AG08395 (cell line): ENCODE data around the gene ATF3.
"Not testable (repeated sequence)": the region's sequence is repeated elsewhere in the genome, so short reads cannot be mapped to it uniquely, and the experiment has no call there.

Experiments used
- DNase-seq: peaks from one replicate; pipeline ENCODE4 v3.0.0; 2012; ENCODE audit warnings: mixed read lengths, low spot score

Gene ATF3

DNA sequence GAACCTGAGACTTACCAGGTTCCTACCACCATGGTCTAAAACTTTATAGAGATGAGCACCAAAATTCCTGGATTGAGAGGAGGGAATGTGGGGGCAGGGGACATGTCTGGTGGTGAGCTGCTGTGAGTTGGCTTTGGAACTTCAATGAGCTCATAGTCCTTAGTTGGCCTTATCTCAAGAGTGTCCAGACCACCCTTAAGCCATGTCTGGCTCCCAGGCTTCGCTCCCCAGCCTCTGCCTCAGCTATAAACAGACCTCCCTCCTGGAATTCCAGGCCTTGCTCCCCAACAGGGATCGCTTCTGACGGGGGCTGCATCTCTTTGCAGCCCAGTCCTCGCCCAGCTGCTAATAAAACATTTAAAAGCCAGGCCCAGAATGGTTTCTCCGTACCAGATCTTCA, 19.5 kb downstream of the ATF3 start:
- DNase-seq = no peak

DNA sequence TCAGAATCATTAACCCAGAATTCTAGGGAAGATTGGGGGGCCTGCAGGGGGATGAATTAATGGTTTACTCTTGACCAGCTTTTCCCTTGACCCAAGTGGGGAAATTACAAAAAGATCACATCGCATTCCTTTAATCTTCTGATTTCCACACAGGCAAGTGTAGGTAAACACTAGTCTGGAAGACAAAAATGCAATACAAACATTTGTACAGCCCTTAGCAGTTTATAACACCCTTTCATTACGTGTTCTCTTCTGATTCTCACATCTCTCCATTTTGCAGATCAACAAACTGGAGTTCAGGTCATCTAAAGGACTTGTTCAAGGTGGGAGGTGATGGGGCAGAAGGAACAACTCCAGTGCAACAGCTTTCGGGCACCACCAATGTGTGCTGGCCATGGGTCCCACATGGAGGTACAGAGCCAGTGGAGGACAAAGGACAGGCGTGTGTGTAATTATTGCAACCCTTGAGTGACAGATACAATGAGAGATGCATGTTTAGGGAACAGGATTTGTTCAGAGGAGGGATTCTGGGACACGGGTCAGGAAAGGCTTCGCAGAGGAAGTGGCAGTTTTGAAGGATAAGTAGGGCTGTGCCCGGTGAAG, 20.4 kb downstream of the ATF3 start:
- DNase-seq = no peak

DNA sequence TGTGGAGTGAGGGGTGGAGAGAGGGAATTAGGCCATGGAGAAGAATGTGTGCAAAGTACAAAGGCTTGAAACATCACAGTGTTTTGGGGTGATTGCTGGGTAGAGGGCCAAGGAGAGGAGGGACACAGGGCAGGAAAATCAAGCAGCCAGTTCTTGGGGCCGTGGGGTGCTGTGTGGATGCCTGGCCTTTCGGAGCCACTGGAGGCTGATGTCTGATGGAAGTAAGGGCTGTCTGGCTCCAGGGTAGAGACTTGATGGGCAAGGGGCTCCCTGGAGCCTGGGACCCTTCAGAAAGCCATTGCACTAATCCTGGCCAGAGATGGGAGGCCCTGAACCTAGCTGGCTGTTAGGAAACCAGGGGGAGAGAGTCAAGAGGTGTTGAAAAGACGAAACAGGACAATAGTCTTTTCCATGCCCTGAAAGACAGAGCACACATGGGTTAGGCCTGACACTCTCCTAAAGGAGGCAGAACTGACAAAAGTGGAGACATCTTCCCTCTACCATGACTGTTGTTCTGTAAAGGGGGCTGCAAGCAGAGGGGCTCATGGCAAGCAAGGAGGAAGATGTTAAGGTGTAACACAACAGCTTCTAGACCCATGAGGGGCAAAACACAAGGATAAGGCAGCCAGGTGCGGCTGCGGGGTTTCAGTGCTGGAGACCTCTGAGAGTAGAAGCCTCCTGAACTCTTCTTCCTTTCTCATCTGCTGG, 21.0 kb downstream of the ATF3 start:
- no peak for DNase-seq

DNA sequence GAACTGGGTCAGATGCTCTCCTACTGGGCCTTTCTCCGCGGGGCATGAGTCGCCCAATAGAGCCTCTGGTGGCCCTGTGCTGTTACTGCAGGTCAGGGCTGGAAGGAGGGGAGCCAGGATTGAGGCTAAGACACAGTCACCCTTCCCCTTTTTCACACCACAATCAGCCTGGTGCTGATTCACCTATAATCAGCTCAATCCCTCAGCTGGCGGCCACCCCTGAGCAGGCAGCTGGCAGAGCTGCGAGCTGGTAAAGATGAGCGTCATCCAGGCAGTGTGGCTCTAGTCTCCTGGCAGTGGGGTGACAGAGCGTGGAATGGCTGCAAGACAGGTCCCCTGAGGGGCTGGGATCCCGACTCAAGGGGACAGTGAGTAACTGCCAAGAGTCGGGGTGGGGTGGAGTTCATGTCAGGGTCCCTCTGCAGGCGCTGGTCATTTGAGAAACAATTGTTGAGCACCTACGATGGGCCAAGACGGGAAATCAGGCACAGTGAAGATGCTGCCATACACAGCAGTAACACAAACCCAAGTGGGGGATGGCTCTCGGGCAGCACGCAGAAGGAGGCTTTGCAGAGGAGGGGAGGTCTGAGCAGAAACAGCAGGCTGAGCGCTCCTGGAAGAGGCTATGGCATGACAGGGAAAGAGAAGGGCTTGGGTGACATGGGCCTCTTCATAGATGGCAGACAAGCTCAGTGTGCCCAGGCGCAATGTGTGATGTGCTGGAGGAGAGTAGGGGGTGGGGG, 21.8 kb downstream of the ATF3 start:
- peak; percentile 79 for DNase-seq

DNA sequence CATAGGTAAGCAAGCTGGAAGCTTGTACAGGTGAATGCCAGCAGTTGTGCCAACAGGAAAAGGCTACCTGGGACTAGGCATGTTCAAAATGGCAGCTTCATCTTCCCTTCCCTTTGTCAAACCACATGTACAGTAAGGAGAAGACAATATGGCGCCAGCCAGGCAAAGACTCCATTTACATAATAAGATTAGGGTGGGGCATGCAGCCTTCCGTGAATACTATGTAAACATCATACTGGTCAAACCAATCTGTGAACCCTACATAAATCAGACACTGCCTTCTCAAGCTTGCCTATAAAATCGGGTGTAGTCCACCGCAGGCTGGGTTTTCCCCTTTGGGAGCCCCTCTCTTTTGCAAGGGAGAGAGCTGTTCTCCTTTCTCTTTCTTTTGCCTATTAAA, 24.6 kb downstream of the ATF3 start:
- DNase-seq = no peak

DNA sequence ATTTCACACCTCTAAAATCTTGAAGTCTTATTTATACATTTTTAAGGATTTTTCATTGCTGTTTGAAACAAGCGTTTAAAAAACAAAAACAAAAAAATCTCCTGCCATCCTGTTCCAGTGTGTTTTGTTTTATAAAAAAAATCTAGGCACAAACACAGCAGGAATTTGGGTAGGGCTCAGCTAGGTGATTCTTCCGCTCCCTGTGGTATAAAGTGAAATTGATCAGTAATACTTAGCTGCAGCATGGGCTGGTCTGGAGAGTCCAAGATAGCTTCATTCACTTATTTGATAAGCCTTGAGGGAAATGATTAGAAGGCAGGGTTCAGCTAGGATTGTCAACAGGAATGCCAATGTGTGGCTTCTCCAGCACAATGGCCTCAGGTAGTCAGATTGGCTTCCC, 25.7 kb downstream of the ATF3 start:
- DNase-seq = no peak

DNA sequence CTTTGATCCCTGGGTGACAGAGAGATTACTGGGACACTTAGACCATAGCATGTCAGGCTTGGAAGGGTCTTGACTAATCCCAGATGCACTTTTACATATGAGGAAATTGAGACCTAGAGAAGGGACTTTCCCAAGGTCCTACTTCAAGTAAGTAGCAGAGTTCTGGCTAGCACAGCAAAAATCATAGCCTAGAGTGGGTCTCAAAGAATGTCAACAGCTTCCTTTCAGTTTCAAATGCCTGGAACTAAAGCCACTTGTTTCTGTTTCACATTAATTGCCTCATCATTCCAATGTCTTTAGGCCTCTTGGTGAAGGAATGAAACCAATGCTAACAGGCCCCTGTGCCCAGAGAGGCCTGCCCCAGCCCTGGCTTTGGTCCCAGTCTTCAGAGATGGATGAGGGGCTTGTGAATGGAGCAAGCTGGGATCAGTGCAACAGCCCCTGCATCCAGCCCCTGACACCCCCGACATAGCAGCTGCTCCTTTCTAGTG, 26.6 kb downstream of the ATF3 start:
- peak; percentile 19 for DNase-seq

DNA sequence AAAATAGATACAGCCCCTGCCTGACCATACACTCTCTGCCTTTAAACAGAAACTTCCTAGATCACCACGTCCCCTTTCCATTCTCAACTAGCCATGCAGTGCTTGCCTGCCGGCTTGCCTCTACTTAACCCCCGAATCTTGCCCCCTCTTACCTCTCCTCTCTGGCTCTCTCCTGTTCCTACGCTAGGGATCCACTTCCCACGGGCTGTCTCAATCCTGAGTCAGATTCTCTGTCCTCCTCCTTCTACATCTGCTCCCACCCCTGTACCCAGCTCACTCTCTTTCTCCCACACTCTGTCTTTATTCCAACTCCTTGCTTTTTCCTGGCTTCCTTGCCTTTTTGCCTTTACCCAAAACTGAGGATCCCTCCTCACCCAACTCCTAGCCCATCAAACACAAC, 29.3 kb downstream of the ATF3 start:
- peak; percentile 38 for DNase-seq

DNA sequence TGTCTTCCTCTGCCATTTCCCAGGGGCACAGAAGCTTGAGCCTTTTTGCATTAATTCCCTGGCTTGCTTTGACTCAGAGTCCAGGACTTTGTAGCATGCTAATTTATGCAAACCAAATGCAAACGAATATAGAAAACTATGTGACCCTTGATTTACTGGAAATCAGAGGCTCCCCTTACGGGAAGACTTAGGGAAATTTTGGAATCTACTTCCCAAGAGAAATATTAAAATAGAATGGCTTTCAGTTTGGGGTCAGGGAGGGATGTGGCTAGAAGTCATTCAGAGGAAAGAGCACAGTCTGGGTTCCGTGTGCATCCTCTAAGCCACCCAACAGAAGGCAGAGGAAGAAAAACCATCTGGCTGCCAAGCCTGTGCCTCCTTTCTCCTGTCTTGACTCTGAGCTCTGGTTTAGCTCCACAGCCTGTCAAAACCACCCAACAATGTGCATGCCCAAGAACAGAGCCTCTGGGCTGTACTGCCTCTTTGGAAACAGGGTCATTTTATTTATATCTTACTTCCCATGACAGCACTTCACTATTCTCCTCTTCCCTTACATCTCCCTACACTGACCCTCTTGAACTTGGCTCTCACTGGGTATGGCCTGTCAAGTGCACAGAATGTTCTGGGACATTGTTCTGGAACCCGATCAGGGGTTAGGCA, 30.1 kb downstream of the ATF3 start:
- DNase-seq = peak; percentile 39

DNA sequence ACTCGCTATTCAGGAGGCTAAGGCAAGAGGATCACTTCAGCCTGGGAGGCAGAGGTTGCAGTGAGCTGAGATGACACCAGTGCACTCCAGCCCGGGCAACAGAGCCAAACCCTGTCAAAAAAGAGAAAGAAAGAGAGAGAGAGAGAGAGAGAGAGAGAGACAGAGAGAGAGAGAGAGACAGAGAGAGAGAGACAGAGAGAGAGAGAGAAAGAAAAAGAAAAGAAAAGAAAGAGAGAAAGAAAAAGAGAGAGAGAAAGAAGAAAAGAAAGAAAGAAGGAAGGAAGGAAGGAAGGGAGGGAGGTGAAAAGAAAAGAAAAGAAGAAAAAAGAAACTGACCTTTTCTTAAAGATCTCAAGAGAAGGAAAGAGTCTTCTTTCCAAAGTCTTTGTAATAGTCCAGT, 31.0 kb downstream of the ATF3 start:
- DNase-seq = not testable (repeated sequence)

DNA sequence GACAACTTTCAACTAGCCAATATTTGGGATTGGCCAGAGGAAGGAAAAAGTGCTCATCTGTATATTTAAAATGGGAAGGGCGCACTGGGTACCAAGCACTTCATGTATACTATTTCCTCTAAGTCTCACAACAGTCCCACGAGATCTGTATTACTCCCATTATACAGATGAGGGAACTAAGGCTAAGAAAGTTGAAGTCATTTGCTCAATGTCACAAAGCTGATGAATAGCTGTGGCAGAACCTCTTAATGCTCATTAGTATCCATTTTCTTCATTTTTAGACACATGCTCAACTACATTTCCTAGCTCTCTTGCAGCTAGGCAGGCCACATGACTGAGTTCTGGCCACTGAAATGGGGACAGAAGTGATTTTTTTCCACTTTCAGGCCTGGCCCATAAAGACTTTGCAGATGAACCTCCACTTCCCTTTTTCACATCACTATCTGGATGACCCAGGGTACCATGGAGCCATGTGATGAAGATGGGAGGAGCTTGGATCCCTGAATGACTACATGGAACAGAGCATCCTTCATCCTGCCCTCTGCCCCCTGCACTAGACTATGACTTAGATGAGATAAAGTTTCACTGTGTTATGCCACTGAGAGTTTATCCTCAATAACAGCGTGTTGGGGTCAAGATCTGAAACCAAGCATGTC, 31.8 kb downstream of the ATF3 start:
- DNase-seq = no peak

DNA sequence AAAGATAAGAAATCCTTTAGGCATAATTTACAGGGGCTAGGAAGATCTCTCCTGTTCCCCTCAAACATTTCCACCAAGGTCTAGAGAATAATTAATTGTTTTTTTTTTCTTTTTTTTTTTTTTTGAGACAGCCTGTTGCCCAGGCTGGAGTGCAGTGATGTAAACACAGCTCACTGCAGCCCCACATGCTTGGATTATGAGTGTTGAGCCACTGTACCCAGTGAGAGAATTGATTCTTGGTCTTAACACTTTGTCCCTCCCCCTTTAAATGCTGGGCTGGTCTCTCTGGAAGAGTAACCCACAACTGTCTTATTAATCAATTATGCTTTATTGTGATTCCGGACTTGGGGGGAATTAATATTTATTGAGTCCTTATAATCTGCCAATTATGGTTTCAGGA, 33.4 kb downstream of the ATF3 start:
- no peak for DNase-seq

DNA sequence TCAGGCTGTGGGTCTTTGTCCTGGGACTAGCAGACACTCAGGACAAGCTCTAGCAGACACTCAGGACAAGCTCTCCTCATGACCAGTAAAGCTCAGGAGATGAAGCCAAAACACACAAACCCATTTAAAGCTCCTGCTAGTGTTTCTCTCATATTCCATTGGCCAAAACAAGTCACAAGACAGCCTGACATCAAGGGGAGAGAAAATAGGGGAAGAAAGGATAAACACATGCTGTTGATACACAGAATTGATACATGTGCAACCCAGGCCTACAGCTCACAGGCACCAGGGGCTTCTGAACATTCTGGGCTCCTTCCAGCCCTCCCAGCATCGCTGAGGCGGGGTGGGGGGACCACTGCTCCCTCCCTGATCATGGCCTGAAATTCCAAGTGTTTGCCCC, 35.3 kb downstream of the ATF3 start:
- DNase-seq = no peak

DNA sequence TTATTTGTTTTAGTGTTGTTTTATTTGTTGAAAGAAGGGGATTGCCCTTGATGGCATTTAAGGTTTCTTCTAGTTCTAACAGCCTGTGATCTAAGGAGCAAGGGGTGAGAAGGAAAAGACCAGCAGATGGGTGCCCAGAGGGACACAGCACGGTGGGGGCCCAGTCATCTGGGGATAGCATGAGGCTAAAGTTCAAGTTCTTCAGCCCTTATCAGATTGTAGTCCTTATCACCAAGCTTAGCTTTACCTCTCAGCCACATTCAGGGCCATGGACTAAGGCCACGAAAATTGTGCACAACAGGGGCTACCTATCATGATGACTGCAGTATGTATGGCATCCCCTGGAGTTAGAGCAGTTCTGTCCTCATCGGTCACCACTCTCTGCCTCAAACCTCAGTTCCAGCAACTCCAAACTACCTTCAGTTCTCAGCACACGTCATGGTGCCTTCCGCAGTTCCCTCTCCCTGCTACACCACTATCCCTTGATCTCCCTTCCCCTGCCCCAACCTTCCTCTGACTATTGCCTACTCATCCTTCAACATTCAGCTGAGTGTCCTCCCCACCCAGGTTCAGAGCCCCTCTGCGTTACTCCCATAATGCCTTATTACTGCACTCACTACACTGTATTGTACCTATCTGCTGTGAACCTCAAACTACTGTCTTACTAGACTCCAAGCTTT, 36.4 kb downstream of the ATF3 start:
- no peak for DNase-seq

DNA sequence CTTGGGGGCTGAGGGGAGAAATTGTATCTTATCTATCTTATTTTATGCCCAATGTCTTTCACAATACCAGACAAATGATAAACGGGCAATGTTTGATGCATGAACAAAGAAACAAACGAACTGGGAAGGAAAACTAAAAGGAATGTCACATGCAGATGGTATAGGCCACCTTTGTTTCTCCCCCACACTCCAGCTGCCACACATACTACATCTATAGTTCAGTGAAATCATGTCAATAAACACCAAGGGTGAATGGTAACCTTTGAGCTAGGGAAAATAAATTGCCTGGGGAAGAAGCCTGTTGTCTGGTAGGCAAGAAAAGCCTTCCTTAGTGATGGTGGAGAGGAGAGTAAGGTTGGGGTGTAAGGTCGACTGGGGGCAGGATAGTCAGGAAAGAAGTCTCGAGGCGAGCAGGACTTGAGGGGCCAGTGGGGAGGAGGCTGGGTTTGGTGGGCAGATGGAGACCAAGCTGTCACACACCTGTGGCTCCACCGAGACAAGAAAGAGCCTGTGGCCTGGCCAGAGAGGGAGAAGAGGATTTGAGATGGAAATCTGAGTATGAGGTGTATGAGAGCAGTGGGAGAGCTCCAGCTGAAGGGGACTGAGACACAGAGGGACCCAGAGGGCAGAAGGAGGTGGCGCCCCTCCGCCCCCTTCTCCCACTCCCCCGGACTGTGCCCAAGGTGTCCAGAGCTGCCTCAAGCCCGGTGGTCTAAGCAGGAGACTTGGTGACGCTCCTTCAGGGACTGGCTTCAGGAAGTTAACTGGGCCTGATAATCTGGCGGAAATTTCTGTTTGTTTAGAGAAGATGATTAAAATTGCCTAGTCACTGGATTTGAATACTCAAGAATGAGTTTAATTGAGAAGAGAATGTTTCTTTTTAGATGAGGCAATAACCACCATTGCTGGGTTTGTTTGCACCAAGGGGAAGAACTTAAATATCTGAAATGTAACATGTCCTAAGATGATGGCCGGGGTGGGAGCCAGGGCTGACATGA, 37.3 kb downstream of the ATF3 start:
- DNase-seq = no peak

DNA sequence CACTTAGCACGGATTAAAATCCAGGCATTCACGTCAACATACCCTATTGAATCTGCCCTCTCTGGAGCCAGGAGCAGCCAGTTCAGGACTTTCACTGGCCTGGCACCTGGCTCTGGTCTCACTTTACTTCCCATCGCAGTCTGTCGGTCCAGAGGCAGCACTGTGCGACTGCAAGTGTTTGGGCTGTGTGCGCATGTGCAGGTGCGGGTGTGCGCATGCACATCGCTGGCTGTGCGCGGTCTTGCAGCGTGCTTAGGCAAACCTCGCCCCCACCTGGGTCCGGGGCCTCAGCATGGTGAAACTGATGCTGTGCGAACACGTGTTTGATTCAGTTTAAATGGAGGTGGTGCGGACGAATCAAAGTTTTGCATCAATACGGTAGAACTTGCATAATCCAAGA, 38.0 kb downstream of the ATF3 start:
- DNase-seq = no peak

DNA sequence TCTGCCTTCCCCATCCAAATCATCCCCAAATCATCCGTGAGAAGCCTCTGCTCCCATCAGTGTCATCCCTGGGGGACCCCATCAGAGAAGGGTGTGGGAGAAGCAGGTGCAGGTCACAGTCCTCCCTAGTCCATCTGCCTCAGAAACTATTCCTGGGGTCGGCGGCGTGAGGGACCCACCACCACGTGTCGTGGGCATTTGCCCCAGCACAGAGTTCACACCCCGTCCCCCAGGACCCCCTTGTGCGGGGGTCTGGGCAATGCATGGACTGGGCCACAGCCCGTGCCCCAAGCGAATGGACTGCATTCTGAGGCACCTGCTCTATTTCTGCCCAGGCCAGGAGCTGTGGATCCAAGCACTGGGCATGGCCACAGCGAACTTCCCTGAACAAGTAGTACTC, 38.4 kb downstream of the ATF3 start:
- DNase-seq = no peak

DNA sequence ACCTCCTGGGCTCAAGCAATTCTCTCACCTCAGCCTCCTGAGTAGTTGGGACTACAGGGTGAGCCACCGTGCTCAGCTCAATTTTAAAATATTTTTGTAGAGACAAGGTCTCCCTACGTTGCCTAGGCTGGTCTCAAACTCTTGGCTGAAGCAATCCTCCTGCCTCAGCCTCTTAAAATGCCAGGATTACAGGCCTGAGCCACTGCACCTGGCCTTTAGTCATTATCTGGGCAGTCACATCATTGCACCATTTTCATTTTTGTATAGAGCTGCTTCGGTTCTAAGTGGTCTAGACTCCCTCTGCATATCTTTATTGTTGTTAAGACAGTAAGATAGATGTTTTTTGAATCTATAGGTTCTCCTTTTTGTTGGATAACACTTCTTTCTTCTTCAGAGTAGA, 39.9 kb downstream of the ATF3 start:
- DNase-seq = no peak

DNA sequence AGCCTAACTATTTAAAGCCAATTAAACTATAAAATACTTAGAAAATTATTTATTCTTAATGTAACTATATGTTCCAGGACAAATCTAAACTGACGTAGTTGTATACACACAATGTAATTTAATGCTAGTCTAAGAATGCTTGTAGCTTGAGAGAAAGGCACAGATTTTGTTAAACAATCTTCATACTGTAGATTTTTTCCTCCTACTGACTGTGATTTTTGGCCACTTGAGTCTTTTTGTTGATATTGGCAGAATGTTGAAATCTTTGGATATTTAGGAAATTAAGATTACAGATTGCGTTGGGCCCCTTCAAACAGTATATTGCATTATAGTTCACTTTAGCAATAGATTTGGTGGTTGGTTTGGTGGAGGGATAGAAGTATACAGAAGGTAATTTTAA, 40.5 kb downstream of the ATF3 start:
- no peak for DNase-seq

DNA sequence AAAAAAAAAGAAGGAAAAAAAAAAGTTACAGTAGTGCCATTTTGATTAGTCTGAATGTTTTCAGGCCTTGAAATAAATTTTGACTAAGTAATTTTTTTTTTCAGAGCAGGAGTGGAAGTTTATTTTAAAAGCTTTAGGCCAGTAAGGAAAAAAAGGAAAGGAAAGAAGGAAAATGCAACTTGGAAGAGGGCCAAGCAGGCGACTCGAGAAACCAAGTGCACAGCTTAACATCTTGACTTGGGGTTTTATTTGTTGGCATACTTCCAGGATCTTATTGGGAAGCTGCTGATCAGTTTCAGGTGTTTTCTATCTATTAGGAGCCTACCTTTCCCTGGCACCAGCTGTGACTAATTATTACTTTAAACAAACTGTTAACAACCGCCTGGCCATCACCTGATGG, 41.7 kb downstream of the ATF3 start:
- no peak for DNase-seq
